OCI-LY7 (cell line): ENCODE measurements around the gene CYB561. TPM values are rescaled to one million over a fixed set of nuclear protein-coding genes. Genes with fewer than 3 reads are reported as not detected.

ENCODE experiments used
- Bru-seq: library from RNA; stranded (reverse); fragments of 400-500 nt; gene quantifications from one replicate; lab custom pipeline; 2021; lab: Mats Ljungman, UMichigan
- BruChase-seq, 2 experiments: library from RNA; stranded (reverse); fragments of 400-500 nt; gene quantifications; one replicate each; lab custom pipeline; 2021; lab: Mats Ljungman, UMichigan
- BruUV-seq: library from RNA; stranded (reverse); fragments of 400-500 nt; replicated peaks from 2 replicates; lab custom pipeline; 2021; lab: Mats Ljungman, UMichigan
- CTCF ChIA-PET: fragments of 300-600 bp; sonication (Branson Sonifier 250); formaldehyde crosslinking; loops from one replicate; lab custom pipeline; 2022; ENCODE audit warnings: antibody characterized with exemption; ENCODE audit not compliant: unreplicated experiment; lab: Charles Lee
- POLR2A ChIA-PET: fragments of 300-600 bp; sonication (Branson Sonifier 250); formaldehyde crosslinking; loops from one replicate; lab custom pipeline; 2022; ENCODE audit warnings: antibody characterized with exemption; lab: Charles Lee
- DNase-seq: peaks from one replicate; pipeline ENCODE4 v3.0.0-alpha.2; 2015; ENCODE audit warnings: low spot score
- H2AFZ ChIP-seq: fragments of 200-600 bp; sonication (generic), shearing (Covaris generic); 2 replicates; pipeline ENCODE4 v1.6.1; 2014; ENCODE audit warnings: mild to moderate bottlenecking, antibody characterized with exemption, low read length, moderate library complexity
- H3K27ac ChIP-seq: fragments of 200-600 bp; sonication (generic); 2 replicates; pipeline ENCODE4 v1.5.1; 2014; ENCODE audit warnings: mixed run types, low read depth, mild to moderate bottlenecking, moderate library complexity, low read length, inconsistent platforms; ENCODE audit not compliant: poor library complexity, severe bottlenecking
- H3K36me3 ChIP-seq: fragments of 200-600 bp; sonication (generic); 2 replicates; pipeline ENCODE4 v1.6.1; 2014; ENCODE audit warnings: mild to moderate bottlenecking, antibody characterized with exemption, low read length, moderate library complexity, mixed read lengths; ENCODE audit not compliant: insufficient read depth
- H3K4me1 ChIP-seq: fragments of 200-600 bp; sonication (generic); 2 replicates; pipeline ENCODE4 v1.5.1; 2014; ENCODE audit warnings: mild to moderate bottlenecking, low read length; ENCODE audit not compliant: insufficient read depth, poor library complexity, severe bottlenecking
- H3K4me2 ChIP-seq: fragments of 200-600 bp; sonication (generic); 2 replicates; pipeline ENCODE4 v1.6.1; 2014; ENCODE audit warnings: mild to moderate bottlenecking, low read length
- H3K4me3 ChIP-seq: fragments of 200-600 bp; sonication (generic); 2 replicates; pipeline ENCODE4 v1.5.1; 2014; ENCODE audit warnings: mild to moderate bottlenecking, low read depth, low read length; ENCODE audit not compliant: poor library complexity, severe bottlenecking
- H3K79me2 ChIP-seq: fragments of 200-600 bp; sonication (generic); 2 replicates; pipeline ENCODE4 v1.6.1; 2016; ENCODE audit warnings: low read depth, mild to moderate bottlenecking, low read length, moderate library complexity, mixed read lengths; ENCODE audit not compliant: insufficient read depth
- H3K9me2 ChIP-seq: fragments of 200-600 bp; sonication (generic); 2 replicates; pipeline ENCODE4 v1.6.1; 2016; ENCODE audit warnings: mild to moderate bottlenecking, low read length, mixed read lengths; ENCODE audit not compliant: insufficient read depth
- H3K9me3 ChIP-seq: fragments of 200-600 bp; sonication (generic); 2 replicates; pipeline ENCODE4 v1.6.1; 2014; ENCODE audit warnings: mild to moderate bottlenecking, mixed run types, low read length, mixed read lengths
- H4K20me1 ChIP-seq: fragments of 200-600 bp; sonication (generic); 2 replicates; pipeline ENCODE4 v1.6.1; 2014; ENCODE audit warnings: mild to moderate bottlenecking, antibody characterized with exemption, low read length, moderate library complexity, mixed read lengths; ENCODE audit not compliant: insufficient read depth
- CTCF ChIP-seq: fragments of 200-600 bp; sonication (generic); conservative IDR thresholded peaks from 2 replicates; pipeline ENCODE4 v1.5.1; 2014; ENCODE audit warnings: mild to moderate bottlenecking, antibody characterized with exemption, low read length, moderate library complexity, mixed read lengths
- EZH2phosphoT487 ChIP-seq: fragments of 200-600 bp; sonication (generic); IDR thresholded peaks from 2 replicates; pipeline ENCODE4 v1.6.1; 2018; ENCODE audit warnings: low read depth, borderline replicate concordance, mild to moderate bottlenecking, mixed run types, antibody characterized with exemption, low read length, moderate library complexity, mixed read lengths
- intact Hi-C: fragments of 100-400 bp; cut with micrococcal nuclease; formaldehyde crosslinking; loops from one replicate; pipeline ENCODE4 v1.10.0; 2022; ENCODE audit not compliant: unreplicated experiment
- long read RNA-seq: library from polyadenylated mRNA; stranded (forward); transcript quantifications from one replicate; pipeline ENCODE4 v2.0.0, GENCODE V29; 2022
- total RNA-seq, 2 experiments: library from RNA; depleted of rRNA in 1 of 2; stranded (reverse); fragments of >200 nt in 1 of 2; shearing (Covaris generic) in 1 of 2; gene quantifications; 2 replicates each; pipeline ENCODE4 v1.2.3, GENCODE V29; 2014 to 2022

The CYB561 gene
- total RNA-seq (2014; rRNA removed; shearing (Covaris generic)) (not detected in 2 replicates), total RNA-seq (2022) (not detected in 2 replicates), Bru-seq, nascent RNA (percentile 13 among the genes with signal in this experiment), BruChase-seq, experiment 1, labeled RNA remaining after a 6-hour chase (percentile 11 among the genes with signal in this experiment), BruChase-seq, experiment 2, labeled RNA remaining after a 2-hour chase (percentile 17 among the genes with signal in this experiment)
- long read RNA-seq, result 0 reads

- CTCF ChIA-PET, result no interaction called here
- Histone ChIP-seq H3K4me2 (peak within 1 kb of the TSS; percentile 29; the same call in 1 of the 2 replicates), H3K79me2 (no peaks in the 10 kb centered on the region), H3K4me3 (no peak within 1 kb of the TSS), H3K4me1 (no peaks in the 10 kb centered on the region), H3K9me2 (no peaks in the 10 kb centered on the region), H3K9me3 (no peaks in the 10 kb centered on the region), H4K20me1 (no peaks in the 10 kb centered on the region), H3K27ac (no peak within 1 kb of the TSS), H2AFZ (no peak within 1 kb of the TSS), H3K36me3 (no peaks in the 10 kb centered on the region)
- POLR2A ChIA-PET, result no interaction called here
- no peak for DNase-seq
- BruUV-seq, result no TSS peak
- intact Hi-C loops, result no loop called here
- TF ChIP-seq EZH2phosphoT487 (no peak), CTCF (0 out of 2 replicates have a peak, but pooled peaks have one; percentile 17)
These were observed at the start of gene CYB561 for GRCh38 chr17:63445954-63446752. Gene CYB561, minus strand, starts transcription at chr17:63446306. Its CDS starts 8,759 bp downstream, at chr17:63437547.

- Histone ChIP-seq H3K9me2 (no peaks in the 10 kb centered on the region), H3K4me1 (no peaks in the 10 kb centered on the region), H3K9me3 (no peaks in the 10 kb centered on the region), H3K27ac (no peak overlapping the region), H3K4me3 (no peak overlapping the region), H3K36me3 (no peaks in the 10 kb centered on the region), H4K20me1 (no peaks in the 10 kb centered on the region), H3K4me2 (no peak overlapping the region), H2AFZ (no peak overlapping the region), H3K79me2 (no peaks in the 10 kb centered on the region)
- TF ChIP-seq CTCF (no peak), EZH2phosphoT487 (no peak)
- BruUV-seq, result no TSS peak
- intact Hi-C loops, result no loop called here
- DNase-seq, result no peak
- CTCF ChIA-PET, result no interaction called here
- POLR2A ChIA-PET, result no interaction called here
These were observed 49.4 kb upstream of the CYB561 start for GRCh38 chr17:63495491-63495890.
